Gastrocnemius medialis (tissue), 4 donors: ENCODE measurements around the gene DDX42. TPM values are rescaled to one million over a fixed set of nuclear protein-coding genes. Genes with fewer than 3 reads are reported as not detected.

Experiments used
- ATAC-seq, 2 donors: fragments of 150-250 bp; one replicate each; pipeline ENCODE4 v1.9.1; 2016
- DNase-seq, 2 donors: peaks; one replicate each; pipeline ENCODE4 v3.0.0-alpha.2; 2019
- H3K27ac ChIP-seq, 4 donors: fragments of 200-600 bp; sonication (generic); 1 replicate in 1 of 4; 2 replicates in 3 of 4; pipeline ENCODE4 v1.5.1; 2016 to 2018; ENCODE audit warnings: mild to moderate bottlenecking in 2 of 4, moderate library complexity in 1 of 4
- H3K27me3 ChIP-seq, 3 donors: fragments of 200-600 bp; sonication (generic) in 2 of 3; 1 replicate in 1 of 3; 2 replicates in 2 of 3; pipeline versions ENCODE4 v1.5.1 to v1.6.0; 2016 to 2019; ENCODE audit warnings: mild to moderate bottlenecking in 1 of 3, moderate library complexity in 1 of 3
- H3K36me3 ChIP-seq, 2 donors: fragments of 200-600 bp; sonication (generic) in 1 of 2; one replicate each; pipeline ENCODE4 v1.5.1; 2017 to 2018
- H3K4me1 ChIP-seq, 2 donors: fragments of 200-600 bp; sonication (generic) in 1 of 2; one replicate each; pipeline ENCODE4 v1.5.1; 2016 to 2017; ENCODE audit warnings: mild to moderate bottlenecking in 2 of 2
- H3K4me3 ChIP-seq, 4 donors: fragments of 200-600 bp; sonication (generic) in 3 of 4; 1 replicate in 1 of 4; 2 replicates in 3 of 4; pipeline ENCODE4 v1.5.1; 2016 to 2019; ENCODE audit warnings: mild to moderate bottlenecking in 2 of 4
- H3K9me3 ChIP-seq, 3 donors: fragments of 200-600 bp; sonication (generic) in 2 of 3; 1 replicate in 1 of 3; 2 replicates in 2 of 3; pipeline ENCODE4 v1.5.1; 2016 to 2019
- CTCF ChIP-seq, 5 experiments: fragments of 450-650 bp in 3 of 5; fragments of 200-600 bp in 2 of 5; sonication (generic) in 2 of 5; IDR thresholded peaks in 4 of 5; conservative IDR thresholded peaks in 1 of 5; 1 replicate in 4 of 5; 2 replicates in 1 of 5; pipeline ENCODE4 v1.5.1; 2016 to 2019; ENCODE audit warnings: antibody characterized with exemption in 5 of 5, mild to moderate bottlenecking in 3 of 5, moderate library complexity in 3 of 5
- POLR2A ChIP-seq, 2 donors: fragments of 450-650 bp; IDR thresholded peaks; one replicate each; pipeline ENCODE4 v1.6.1; 2017; ENCODE audit warnings: antibody characterized with exemption in 2 of 2, mild to moderate bottlenecking in 2 of 2, moderate library complexity in 2 of 2
- in situ Hi-C, 4 donors: fragments of 200-750 bp; cut with MboI; loops; one replicate each; pipeline versions ENCODE4 v1.15.0 to v1.8.0; 2017; ENCODE audit warnings: low sequenced_read_pairs in 4 of 4
- intact Hi-C: fragments of 100-400 bp; cut with DNase I; formaldehyde crosslinking; loops from one replicate; pipeline ENCODE4 v1.15.1; 2023; ENCODE audit warnings: low total_unique reads
- total RNA-seq, 4 donors: library from RNA; depleted of rRNA; stranded (reverse); fragments of >200 nt; gene quantifications; one replicate each; pipeline versions ENCODE4 v1.1.0 to v1.2.3, GENCODE V29; 2016

DDX42 gene
- total RNA-seq, 4 donors from 2014 or later: 35.9 to 71.6 (median 56.8) TPM

GRCh38 chr17:63753215-63753614, 20.8 kb upstream of the DDX42 start:
- Histone ChIP-seq H3K4me1 (no peaks in the 10 kb centered on the region), H3K27me3 (no peaks in the 10 kb centered on the region), H3K36me3 (peaks cover 5 to 94% of the 10 kb centered on the region in 2 donors), H3K27ac (peak overlapping the region in 1 of 4 donors; percentile 29), H3K4me3 (no peak overlapping the region), H3K9me3 (no peaks in the 10 kb centered on the region)
- intact Hi-C loops: loop anchor here (10.0 kb wide), 1 partner anchor 52 kb away; no protein-coding TSS in a partner anchor
- TF ChIP-seq CTCF (IDR thresholded peaks at IDR 0.05 in 4 of 5, conservative IDR thresholded peaks at IDR 0.05 in 1 of 5) (no peak), POLR2A (IDR thresholded peaks at IDR 0.05) (no peak)
- DNase-seq (no peak), ATAC-seq (peak in 1 of 2 donors; percentile 64)
- in situ Hi-C loops: no loop called here

DNA sequence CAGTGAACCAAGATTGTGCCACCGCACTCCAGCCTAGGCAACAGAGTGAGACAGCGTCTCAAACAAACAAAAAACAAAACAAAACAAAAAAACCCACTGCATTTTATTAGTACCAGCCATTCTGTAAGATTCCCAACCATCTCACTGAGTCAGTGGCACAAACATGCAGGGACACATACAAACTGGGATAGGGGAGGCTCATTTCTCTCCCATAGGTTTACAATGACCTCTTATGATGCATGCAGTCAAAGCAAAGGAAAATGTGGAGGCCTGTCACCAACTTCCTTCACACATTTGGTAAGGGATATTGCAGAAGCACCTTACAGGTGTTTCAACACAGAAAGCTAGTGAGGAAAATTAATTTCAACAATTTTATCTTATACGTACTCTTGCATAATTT, 19.9 kb upstream of the DDX42 start:
- in situ Hi-C loops: no loop called here
- no peak for ATAC-seq
- H3K36me3 ChIP-seq: peaks cover 5 to 94% of the 10 kb centered on the region in 2 donors
- H3K27ac ChIP-seq: no peak overlapping the region
- no peaks in the 10 kb centered on the region for H3K9me3 ChIP-seq
- intact Hi-C loops: loop anchor here (10.0 kb wide), 1 partner anchor 51 kb away; no protein-coding TSS in a partner anchor
- H3K4me1 ChIP-seq: no peaks in the 10 kb centered on the region
- H3K27me3 ChIP-seq: no peaks in the 10 kb centered on the region
- no peak for TF ChIP-seq POLR2A (IDR thresholded peaks at IDR 0.05)
- TF ChIP-seq CTCF (IDR thresholded peaks at IDR 0.05 in 4 of 5, conservative IDR thresholded peaks at IDR 0.05 in 1 of 5): no peak
- no peak for DNase-seq
- no peak overlapping the region for H3K4me3 ChIP-seq

- no peak overlapping the region for H3K4me3 ChIP-seq
- no peaks in the 10 kb centered on the region for H3K27me3 ChIP-seq
- no peak for TF ChIP-seq POLR2A (IDR thresholded peaks at IDR 0.05)
- no peak for TF ChIP-seq CTCF (IDR thresholded peaks at IDR 0.05 in 4 of 5, conservative IDR thresholded peaks at IDR 0.05 in 1 of 5)
- no peak overlapping the region for H3K27ac ChIP-seq
- intact Hi-C loops: loop anchor here (10.0 kb wide), 1 partner anchor 46 kb away; no protein-coding TSS in a partner anchor
- ATAC-seq: no peak
- H3K9me3 ChIP-seq: no peaks in the 10 kb centered on the region
- in situ Hi-C loops: no loop called here
- H3K36me3 ChIP-seq: peaks cover 0 to 93% of the 10 kb centered on the region in 2 donors
- no peaks in the 10 kb centered on the region for H3K4me1 ChIP-seq
- no peak for DNase-seq
Measured at GRCh38 chr17:63758428-63758827, 15.5 kb upstream of the DDX42 start.

- H3K36me3 ChIP-seq: peaks cover 0 to 87% of the 10 kb centered on the region in 2 donors
- H3K27me3 ChIP-seq: no peaks in the 10 kb centered on the region
- in situ Hi-C loops (no loop called here), intact Hi-C loops (no loop called here)
- no peak overlapping the region for H3K4me3 ChIP-seq
- no peaks in the 10 kb centered on the region for H3K4me1 ChIP-seq
- H3K27ac ChIP-seq: no peak overlapping the region
- no peaks in the 10 kb centered on the region for H3K9me3 ChIP-seq
- DNase-seq (no peak), ATAC-seq (no peak)
- TF ChIP-seq CTCF (IDR thresholded peaks at IDR 0.05 in 4 of 5, conservative IDR thresholded peaks at IDR 0.05 in 1 of 5) (no peak), POLR2A (IDR thresholded peaks at IDR 0.05) (no peak)
Measured at GRCh38 chr17:63760771-63761539, 13.0 kb upstream of the DDX42 start.
